DMS53 treated with DMSO at 0.1 percent for 48 hours (cell line): ENCODE results near the gene SMPD3.

Experiments
- DNase-seq: peaks from one replicate; lab custom pipeline; 2025; ENCODE audit not compliant: unreplicated experiment; lab: John Stamatoyannopoulos, UW

SMPD3 gene

DNA sequence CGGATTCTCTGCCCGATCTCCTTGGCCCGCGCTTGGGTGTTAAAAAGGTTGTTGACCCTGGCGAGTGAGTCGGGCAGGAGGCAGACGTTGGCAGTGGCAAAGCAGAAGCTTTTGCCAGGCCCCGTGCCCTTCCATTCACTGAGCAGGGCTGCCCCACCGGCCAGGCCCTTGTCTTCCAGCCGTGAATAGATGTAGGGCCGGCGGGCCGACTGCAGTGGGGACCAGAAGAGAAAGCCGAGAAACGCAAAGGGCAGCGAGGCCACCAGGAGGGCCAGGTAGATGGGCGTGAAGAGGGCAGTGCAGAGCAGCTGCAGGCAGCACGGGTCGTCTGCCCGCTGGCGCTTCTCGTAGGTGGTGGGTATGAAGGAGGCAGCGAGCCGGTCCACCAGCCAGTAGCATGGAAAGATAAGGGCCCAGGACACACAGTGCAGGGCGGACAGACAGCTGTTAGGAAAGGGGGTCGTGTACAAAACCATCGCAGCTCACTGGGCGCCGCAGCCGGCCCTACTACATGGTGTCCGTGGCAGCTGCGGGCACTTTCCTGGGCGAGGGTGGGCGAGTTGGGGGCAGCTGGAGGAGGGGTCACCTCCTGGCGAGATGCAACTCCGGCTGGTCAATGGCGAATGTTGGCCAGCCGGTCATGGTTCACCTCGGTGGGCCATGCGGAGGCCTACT, 76.5 kb downstream of the SMPD3 start:
- DNase-seq = no peak

DNA sequence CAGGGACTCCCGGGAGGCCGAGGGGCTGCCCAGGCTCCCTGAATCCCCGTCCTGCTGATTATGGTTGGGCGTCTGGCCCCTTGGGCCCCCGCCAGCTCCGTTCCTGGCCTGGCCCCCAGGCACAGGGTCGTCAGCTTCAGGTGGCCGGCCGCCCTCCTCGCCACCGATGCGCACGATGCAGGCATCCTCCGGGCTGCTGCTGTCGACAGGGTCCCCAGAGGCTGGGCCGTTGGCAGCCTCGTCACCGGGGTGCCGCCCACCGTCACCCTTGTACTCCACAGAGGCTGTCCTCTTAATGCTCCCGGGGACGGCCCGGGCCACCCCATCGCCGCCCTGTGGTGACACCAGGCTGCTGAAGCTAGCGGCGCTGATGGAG, 77.0 kb downstream of the SMPD3 start:
- no peak for DNase-seq

DNA sequence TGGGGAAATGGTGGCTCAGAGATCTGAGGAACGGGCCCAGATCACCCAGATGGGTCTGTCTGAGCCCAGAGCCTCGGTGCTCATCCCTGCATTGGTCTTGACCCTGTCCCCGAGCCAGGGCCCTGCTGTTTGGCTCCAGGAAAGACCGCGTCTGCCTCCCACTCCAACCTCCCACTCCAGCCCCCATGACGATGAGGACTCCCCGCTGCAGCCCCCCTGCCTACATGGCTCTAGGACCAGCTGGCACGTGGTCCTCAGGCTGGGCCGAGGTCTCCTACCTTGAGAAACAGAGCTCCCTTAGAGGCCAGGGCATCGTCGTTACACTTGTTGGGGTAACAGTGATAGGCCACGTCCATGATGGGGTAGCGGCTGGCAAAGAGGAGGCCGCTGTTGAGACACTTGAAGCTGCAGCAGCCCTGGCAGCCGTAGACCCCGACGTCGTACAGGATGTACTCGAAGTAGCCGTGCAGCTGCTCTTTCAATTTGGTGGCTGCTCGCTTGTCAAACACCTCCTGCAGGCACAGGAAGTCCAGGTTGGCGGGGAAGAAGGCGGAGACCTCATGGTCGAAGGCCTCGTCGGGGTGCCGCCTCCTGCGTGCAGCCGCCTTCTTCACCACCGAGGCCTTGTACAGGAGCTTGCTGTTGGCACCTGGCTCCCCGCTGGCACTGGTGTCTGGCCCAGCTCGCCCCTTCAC, 77.6 kb downstream of the SMPD3 start:
- no peak for DNase-seq

DNA sequence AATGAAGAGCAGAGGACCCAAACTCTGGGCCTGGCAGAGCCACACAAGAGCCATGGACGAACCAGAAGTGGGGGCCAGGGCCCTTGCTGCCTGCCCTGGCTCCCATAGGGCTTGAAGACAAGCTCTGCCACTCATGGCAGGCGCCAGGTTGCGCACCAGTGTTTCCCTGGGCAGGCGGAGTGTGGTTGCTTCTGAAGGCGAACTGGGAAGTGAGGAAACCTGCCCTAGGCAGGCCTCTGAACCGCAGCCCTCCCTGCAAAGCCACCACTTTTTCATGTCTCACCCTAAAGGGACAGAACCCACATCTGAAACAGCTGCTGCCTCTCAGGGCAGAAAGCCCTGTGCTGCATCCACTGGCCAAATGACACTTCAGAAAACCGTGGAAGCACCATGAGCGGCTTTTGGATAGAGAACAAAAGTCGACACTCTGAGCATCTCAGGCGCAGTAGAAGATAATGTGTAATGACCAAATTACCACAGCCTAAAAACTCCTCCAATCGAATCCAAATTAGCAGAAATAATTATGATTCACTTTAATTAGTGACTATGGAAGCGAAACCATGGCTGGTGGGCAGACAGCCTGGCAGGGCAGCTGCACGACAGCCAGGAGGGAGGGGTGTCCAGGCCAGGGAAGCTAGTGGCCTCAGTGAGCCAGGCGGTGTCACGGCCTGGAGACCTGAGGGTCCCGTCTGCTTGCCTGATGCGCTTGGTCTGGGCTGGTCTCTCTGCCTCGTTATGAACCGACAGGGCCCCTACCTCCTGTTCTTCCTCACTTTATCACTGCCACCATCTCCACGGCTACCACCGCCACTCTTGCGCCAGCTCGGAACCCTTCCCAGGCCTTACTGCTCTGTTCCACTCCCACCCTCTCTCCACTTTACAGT, 78.4 kb downstream of the SMPD3 start:
- DNase-seq = no peak

DNA sequence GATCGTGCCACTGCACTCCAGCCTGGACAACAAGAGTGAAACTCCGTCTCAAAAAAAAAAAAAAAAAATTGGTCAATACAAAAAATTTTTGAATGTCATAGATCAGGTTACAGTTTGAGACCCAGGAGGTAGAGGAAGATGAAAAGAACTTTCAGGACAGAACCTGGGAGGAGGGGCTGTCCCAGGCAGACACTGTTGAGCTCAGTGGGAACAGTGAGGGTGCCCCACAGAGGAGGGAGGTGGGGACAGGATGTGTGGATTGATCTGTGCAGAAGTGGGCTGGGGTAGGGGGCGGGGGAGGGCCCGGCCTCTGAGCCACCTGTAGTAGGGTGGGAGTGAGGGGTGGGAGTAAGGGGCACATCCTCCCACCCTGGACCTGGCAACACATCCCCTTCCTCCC, 79.1 kb downstream of the SMPD3 start:
- no peak for DNase-seq

DNA sequence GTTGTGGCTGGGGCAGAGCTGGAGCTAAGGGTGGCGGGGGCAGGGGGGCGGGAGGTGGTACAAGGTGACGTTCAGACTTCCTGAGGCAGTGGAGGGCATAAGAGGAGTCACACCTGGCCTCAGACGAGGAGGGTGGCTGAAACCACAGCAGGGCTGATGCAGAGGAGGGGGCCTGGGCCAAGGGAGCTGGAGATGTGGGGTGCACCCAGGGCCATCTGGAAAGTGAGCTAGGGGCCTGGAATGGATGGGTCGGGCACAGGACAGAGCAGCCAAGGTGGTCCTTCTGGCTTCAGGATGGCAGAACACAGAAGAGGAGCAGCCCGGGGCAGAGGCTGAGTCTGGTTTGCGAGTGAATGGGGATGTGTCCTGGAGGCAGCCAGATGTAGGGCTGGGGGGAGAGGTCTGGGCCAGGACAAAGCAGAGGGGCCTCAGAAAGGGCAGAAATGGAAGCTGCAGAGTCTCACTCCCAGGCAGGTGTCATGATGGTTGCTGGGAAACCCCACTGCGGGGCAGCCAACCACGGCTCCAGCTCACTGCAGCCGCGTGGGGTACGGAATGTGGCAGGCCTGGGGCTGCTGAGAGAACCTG, 79.9 kb downstream of the SMPD3 start:
- no peak for DNase-seq

DNA sequence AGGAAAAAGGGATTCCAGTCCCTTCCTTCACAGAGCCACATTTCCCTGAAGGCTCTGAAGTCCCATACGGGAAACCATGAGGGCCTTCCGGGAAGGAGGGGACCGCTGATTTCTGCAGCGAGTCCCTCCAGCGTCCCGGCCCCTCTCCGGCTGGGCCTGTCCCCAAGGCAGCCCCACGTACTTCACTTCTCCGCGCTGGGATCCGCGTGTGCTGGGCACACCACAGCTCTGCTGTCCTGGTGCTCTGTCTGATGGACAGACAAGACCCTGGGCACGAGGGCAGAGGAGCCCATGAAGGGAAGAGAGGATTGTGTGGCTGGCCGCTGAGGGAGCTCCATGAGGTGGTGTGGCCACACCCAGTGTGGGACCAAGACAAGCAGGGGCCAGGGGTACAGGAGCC, 80.4 kb downstream of the SMPD3 start:
- DNase-seq = no peak

DNA sequence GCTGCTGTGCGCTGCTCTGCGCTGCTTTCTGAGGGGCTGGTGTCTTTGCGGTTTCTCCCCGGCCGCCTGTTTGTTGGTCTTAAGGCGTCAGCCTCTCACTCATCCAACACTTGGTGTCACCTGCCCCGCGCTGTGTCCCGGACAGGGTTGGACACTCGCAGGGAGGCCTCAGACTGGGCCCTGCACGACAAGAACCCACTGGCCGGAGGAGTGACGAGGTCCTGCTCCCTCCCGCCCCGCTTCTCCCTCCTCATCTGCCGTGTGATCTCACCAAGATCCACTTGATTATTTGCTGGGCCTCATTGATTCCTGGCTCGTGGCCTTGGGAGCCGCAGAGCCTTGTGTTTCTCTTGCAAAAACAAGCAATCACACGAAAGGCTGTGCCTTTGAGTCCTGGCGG, 80.9 kb downstream of the SMPD3 start:
- no peak for DNase-seq

DNA sequence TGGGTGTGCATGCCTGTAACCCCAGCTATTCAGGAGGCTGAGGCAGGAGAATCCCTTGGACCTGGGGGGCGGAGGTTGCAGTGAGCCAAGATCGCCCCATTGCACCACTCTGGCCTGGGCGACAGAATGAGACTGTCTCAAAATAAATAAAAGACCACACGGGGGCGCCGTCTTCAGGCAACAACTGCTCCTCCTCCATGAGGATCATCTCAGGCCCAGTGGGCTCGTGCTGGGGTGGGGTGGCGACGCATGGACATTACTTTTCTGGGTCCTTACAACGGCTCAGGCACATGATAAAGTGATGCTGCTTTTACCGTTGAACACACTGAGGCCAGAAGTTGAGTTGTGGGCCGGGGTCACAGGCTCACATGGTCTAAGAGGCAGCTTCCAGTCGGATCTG, 81.3 kb downstream of the SMPD3 start:
- no peak for DNase-seq

DNA sequence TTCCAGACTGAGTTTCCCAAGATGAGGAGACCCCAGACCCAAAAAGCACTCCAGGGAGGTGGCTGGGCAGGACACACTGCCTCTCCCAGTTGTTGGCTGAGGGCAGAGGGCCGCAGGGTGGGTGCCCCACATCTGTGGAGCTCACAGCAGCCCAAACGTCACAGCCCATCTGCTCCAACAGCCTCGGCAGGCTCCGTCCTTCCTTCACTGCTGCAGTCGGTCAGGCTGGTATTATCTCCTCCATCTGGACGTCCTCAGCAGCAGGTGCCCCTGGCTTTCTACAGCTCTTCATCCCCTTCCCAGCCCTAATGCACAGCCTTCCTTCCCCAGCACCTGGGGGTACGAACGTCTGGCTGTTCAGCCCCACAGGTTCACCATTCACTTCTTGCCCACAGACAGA, 82.2 kb downstream of the SMPD3 start:
- no peak for DNase-seq

DNA sequence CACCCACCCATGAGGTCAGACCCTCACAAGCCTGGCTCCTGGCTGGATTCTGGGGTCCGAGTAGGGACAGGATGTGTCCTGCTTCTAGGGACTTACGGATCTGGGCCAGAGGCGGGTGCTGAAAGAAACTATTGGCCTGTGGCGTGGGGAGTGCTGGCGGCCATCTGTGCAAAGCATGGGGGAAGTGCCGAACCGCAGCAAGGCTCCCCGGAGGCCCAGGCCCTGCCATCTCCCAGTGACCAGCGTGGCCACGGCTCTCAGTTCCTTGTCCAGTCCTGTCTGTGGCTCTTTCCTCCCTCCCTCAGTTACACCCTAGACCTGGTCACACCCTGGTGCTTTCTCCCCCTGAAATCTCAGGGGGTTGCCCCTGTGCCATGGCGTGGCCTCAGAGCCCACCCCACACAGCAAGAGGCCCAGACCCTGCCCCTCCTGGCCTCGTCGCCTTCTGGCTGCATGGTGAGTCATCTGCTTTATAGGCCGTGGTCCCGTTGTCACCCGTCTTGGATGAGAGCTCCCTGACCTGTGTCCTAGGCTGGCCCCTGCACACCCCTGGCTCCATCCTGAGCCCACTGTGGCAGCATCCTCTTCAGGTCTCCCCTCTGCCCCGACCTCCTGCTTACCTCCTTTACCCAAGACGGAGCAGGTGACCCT, 83.0 kb downstream of the SMPD3 start:
- no peak for DNase-seq

DNA sequence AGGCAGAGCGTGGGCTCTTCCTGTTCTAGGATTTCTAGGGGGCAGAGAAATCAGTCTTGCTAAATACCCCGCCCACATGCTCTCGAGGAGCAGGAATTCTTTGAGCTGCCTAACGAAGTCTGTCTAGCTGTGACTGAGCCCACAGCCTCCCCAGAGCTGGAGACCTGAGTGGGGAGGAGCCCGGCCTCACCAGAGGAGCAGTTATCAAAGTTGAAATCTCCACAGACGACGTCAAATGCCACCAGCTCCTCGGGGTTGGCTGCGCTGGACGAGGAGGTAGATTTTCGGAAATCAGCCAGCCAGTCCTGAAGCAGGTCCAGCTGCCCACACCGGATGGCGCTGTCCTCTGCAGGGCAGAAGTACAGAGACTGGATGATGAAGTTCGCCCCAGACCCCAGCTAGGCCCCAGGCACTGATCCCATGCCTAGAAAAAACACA, 83.7 kb downstream of the SMPD3 start:
- DNase-seq = no peak

DNA sequence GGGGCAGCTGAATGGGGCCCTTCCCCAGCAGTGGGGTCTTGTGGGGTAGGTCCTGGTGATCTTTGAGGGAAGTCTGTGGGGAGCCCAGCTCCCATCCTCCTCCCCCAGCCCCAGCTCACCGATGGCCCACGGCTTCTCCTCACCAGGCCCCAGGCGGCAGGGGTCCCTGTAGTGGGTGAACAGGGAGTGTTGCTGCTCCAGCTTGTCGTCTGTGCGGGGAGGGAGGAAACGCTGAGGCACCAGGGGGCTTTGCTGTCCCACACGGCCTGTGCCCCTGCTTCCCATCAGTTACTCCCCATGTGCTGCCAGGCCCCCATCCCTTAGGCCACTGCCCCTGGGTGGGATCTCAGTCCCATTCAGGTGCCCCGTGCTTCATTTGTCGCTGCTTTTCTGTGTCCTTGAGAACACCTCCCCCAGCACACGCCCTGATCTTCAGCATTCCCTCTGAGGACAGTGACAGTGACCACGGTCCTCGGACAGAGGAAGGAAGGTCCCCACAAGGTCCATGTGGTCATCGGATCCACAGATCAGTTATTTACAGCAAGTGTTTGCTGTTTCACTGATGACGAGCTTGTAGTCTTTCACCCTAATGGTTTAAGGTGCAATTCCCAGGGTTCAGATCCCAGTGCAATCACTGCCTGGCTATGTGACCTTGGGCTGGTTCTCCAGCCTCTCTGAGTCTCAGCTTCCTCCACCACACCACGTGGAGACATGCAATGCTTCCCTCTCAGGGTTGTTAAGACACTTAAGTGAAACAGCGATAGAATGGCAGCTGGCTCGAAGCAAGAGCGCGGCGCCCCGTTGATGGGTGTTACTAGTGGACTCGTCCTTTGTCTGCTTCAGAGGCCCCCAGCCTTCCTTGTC, 84.4 kb downstream of the SMPD3 start:
- DNase-seq = no peak

DNA sequence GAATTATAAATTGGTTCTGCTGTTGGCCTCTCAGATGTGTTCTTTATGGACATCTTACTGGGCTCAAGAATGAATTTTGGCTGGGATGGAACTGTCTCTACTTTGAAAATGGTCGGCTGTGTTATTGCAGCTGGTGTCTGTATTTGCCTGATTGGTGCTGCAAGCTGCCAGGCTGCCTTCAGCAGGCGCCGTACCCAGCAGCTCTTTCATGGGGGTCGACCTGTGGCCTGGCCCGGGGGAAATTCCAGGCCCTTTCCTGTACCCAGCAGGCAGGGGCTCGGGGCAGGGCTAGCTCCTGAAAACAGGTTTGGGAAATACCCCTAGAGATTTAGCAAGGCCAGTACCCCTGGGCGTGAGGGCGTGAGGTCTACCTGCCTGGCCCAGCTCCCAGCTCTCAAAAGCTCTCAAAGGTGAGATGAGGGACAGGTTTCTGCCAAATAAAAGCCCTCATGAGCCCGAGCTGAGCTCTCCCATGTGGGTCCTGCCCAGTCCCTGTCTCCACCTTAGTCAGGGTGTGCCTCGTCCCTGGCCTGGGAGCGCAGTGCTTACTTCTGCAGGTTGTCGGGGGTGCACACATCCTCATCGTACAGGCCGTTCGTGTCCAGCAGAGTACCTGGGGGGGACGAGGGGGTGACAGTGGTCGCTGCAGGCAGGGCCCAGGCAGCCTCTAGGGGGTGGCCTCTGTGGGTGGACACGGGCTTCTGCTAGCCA, 85.2 kb downstream of the SMPD3 start:
- DNase-seq = no peak

DNA sequence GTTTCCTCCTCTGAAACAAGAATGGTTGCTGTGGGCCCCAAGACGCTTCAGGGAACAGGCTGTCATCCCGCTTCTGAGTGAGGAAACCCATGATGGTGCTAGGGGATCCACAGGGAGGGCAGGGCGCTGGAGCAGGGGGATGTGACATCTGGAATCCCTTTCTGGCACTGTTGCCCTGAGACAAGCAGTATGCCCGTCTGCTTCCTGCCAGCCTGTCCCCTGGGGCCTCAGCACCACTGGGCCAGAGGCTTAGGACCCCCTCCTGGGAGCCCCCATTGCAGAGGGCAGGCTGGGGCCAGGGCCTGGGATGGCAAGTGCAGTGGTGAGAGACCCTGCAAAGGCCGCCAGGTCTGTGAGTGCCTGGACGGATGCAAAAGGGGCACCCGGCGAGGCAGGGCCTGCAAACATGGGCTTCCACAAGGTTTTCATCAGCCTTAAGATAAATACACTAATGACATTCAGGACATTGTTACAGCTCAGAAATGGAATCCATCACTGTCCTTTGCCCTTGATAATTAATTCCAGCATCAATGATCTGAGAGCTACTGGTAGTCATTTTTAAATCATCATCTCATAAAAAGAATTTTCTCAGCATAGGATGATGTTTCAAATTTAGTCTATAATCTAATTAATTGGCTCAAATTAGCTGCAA, 85.9 kb downstream of the SMPD3 start:
- DNase-seq = no peak

DNA sequence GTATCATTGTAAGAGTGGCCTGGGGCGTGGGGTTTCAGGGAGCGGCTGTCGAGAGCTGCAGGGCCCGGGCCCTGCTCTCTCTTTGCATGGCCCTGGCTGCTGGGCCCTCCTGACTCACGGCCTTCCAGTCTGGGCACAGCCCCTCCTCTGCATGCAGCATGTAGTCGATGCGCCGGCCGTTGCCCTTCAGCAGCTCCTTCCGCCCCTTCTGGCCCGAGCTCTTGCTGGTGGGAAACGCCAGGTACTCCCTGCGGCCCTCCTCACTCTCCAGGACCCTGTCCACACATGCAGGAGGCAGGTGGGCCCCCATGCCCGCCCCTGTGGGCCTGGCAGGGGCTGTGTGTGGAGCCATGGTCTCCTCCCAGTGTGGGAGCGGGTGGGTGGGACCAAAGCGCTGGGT, 86.8 kb downstream of the SMPD3 start:
- DNase-seq = no peak

DNA sequence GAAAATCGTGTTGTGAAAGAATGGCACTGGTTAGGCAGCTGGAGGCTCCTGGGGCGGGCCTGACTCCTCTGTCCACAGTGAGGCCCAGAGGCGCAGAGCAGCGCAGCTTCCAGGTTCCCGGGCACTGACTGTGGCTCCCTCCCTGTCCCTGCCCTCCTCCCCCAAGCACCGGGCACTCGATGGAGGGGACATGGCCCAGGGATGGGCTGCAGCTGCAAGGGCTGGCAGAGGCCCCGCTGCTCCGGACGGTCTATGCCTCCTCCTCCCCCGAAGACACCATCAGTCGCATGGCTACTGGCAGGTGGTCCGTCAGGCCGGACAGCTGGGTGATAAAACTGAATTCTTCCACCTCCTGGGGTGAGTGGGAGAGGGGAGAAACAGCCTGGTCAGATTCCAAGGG, 87.4 kb downstream of the SMPD3 start:
- no peak for DNase-seq

DNA sequence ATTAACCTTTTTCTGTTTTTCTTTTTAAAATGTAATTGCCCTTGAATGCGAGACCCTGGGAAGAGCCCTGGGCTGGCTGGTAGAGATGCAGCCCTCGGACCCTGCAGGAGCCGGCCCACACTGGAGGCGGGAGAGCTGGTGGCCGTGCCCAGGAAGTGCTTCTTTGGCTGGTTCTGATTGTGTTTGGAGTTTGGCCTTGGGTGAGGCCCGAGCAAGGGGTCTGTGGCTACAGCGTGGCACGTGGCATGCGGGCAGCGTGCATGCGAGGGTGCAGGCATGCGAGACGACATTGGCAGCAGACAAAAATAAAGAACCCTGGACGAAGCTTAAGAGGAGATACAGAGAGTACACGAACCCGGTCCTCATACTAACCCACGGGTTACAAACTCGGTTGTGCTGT, 87.8 kb downstream of the SMPD3 start:
- no peak for DNase-seq
